CD4-positive, alpha-beta T cell treated with Interleukin-15 for 1 hour (primary cell): ENCODE results near the gene PDE8B.

Experiments used
- DNase-seq: peaks from one replicate; pipeline ENCODE4 v3.0.0-alpha.2; 2020

The PDE8B gene

GRCh38 chr5:77418601-77419581 is 208.4 kb downstream of the PDE8B start:
- no peak for DNase-seq

GRCh38 chr5:77419644-77420582 is 209.4 kb downstream of the PDE8B start:
- no peak for DNase-seq

- no peak for DNase-seq
Measured at GRCh38 chr5:77420940-77421339, 210.5 kb downstream of the PDE8B start.

GRCh38 chr5:77423022-77423750 is 212.7 kb downstream of the PDE8B start:
- no peak for DNase-seq

GRCh38 chr5:77424921-77425320 is 214.4 kb downstream of the PDE8B start:
- no peak for DNase-seq

- no peak for DNase-seq
Measured at GRCh38 chr5:77425420-77425819, 214.9 kb downstream of the PDE8B start.

- no peak for DNase-seq
Measured at GRCh38 chr5:77425998-77426659, 215.6 kb downstream of the PDE8B start.

GRCh38 chr5:77426670-77427069 is 216.2 kb downstream of the PDE8B start:
- DNase-seq = no peak

GRCh38 chr5:77427998-77428397 is 217.5 kb downstream of the PDE8B start:
- DNase-seq = no peak

- DNase-seq = no peak
Measured at GRCh38 chr5:77428526-77428925, 218.0 kb downstream of the PDE8B start.

GRCh38 chr5:77430726-77431125 is 220.2 kb downstream of the PDE8B start:
- DNase-seq = no peak

- DNase-seq = no peak
Measured at GRCh38 chr5:77431286-77431685, 220.8 kb downstream of the PDE8B start.

GRCh38 chr5:77431719-77432118 is 221.2 kb downstream of the PDE8B start:
- no peak for DNase-seq

GRCh38 chr5:77437194-77437593 is 226.7 kb downstream of the PDE8B start:
- DNase-seq = no peak

- no peak for DNase-seq
Measured at GRCh38 chr5:77438071-77438470, 227.6 kb downstream of the PDE8B start.

- DNase-seq = no peak
Measured at GRCh38 chr5:77443670-77444069, 233.2 kb downstream of the PDE8B start.

- no peak for DNase-seq
Measured at GRCh38 chr5:77444356-77444755, 233.9 kb downstream of the PDE8B start.

- DNase-seq = no peak
Measured at GRCh38 chr5:77448831-77449230, 238.4 kb downstream of the PDE8B start.

- no peak for DNase-seq
Measured at GRCh38 chr5:77449277-77449676, 238.8 kb downstream of the PDE8B start.

GRCh38 chr5:77449981-77450380 is 239.5 kb downstream of the PDE8B start:
- DNase-seq = no peak

- DNase-seq = no peak
Measured at GRCh38 chr5:77452351-77452750, 241.9 kb downstream of the PDE8B start.

GRCh38 chr5:77454123-77454522 is 243.6 kb downstream of the PDE8B start:
- DNase-seq = no peak
